GM19372 (cell line): Measurements from ENCODE around the gene PCYT2.

Experiments
- ATAC-seq: cut with Tn5 transposase; IDR thresholded peaks from one replicate; pipeline ENCODE4 v1.9.1; 2021; ENCODE audit warnings: mild to moderate bottlenecking, low read depth, moderate library complexity; ENCODE audit not compliant: unreplicated experiment

The PCYT2 gene

GRCh38 chr17:81859906-81860755, 51.1 kb downstream of the PCYT2 start, which contains the start of gene P4HB:
Gene P4HB (minus strand): TSS chr17:81860535. CDS start chr17:81860471, 64 bp downstream.
- ATAC-seq: peak; percentile 76

GRCh38 chr17:81858967-81859905, 52.0 kb downstream of the PCYT2 start:
- ATAC-seq: no peak

GRCh38 chr17:81858170-81858966, 52.8 kb downstream of the PCYT2 start:
- ATAC-seq: no peak

- ATAC-seq: no peak
Measured at GRCh38 chr17:81854974-81855774, 56.0 kb downstream of the PCYT2 start.

- no peak for ATAC-seq
Measured at GRCh38 chr17:81852237-81852636, 59.0 kb downstream of the PCYT2 start.

- ATAC-seq: no peak
Measured at GRCh38 chr17:81851423-81851822, 59.8 kb downstream of the PCYT2 start.
